K562 (cell line): ENCODE results near the gene LRRC27. TPM values are rescaled to one million over a fixed set of nuclear protein-coding genes. Genes with fewer than 3 reads are reported as not detected.
A peak's percentile ranks its signal among the peaks of the same experiment; 100 is the strongest.

Source experiments
- ATAC-seq: fragments of 200-7000 bp; cut with Tn5 transposase; 3 replicates; pipeline ENCODE4 v1.9.1; 2020; ENCODE audit warnings: moderate library complexity
- BruUV-seq: library from RNA; stranded (reverse); fragments of 400-500 nt; replicated peaks from 2 replicates; lab custom pipeline; 2021; lab: Mats Ljungman, UMichigan
- CTCF ChIA-PET: fragments of 300-600 bp; formaldehyde crosslinking; extraction: SDS; loops from one replicate; lab custom pipeline; 2021; ENCODE audit warnings: low intra/inter-chr PET ratio; lab: Yijun Ruan, JAX
- POLR2A ChIA-PET: fragments of 300-600, 350-650 bp; sonication (Branson Sonifier 250); formaldehyde crosslinking; extraction: SDS; loops from one replicate; lab custom pipeline; 2021; ENCODE audit warnings: antibody characterized with exemption, inconsistent platforms; lab: Yijun Ruan, JAX
- DNase-seq, 4 experiments: peaks; one replicate each; pipeline versions ENCODE4 v3.0.0 to v3.0.0-alpha.2; 2011 to 2018; ENCODE audit warnings: low spot score in 3 of 4, mixed read lengths in 3 of 4; ENCODE audit errors: extremely low read depth in 1 of 4
- FAIRE-seq: peaks from 2 replicates; lab custom pipeline; 2011; peaks lifted over from hg19 to GRCh38; lab: Jason Lieb, UNC
- H2AFZ ChIP-seq: 2 replicates; pipeline ENCODE4 v1.6.0; 2011; ENCODE audit warnings: low read depth, low read length, control low read depth, inconsistent platforms
- H3K27ac ChIP-seq: fragments of 200-600 bp; 3 replicates; pipeline ENCODE4 v1.8.0; 2011; ENCODE audit warnings: low read depth, mild to moderate bottlenecking, control low read depth, inconsistent platforms, low read length, moderate library complexity, mixed read lengths; ENCODE audit errors: extremely low read depth
- H3K27me3 ChIP-seq, 2 experiments: fragments of 300-600 bp in 1 of 2; 2 replicates in 1 of 2; 3 replicates in 1 of 2; pipeline versions ENCODE4 v1.6.0 to v1.8.0; 2011; ENCODE audit warnings: inconsistent platforms in 2 of 2, low read length in 2 of 2, mild to moderate bottlenecking in 1 of 2, mixed read lengths in 1 of 2, moderate library complexity in 1 of 2; ENCODE audit not compliant: control insufficient read depth in 2 of 2, insufficient read depth in 2 of 2
- H3K36me3 ChIP-seq: fragments of 300-600 bp; 3 replicates; pipeline ENCODE4 v1.8.0; 2011; ENCODE audit warnings: mild to moderate bottlenecking, low read length, inconsistent platforms; ENCODE audit not compliant: control insufficient read depth, insufficient read depth
- H3K4me1 ChIP-seq, 2 experiments: fragments of 200-600 bp in 1 of 2; replicated peaks in 1 of 2; 2 replicates in 1 of 2; 3 replicates in 1 of 2; pipeline versions ENCODE4 v1.5.1 to v1.8.0; 2011; ENCODE audit warnings: inconsistent platforms in 2 of 2, low read length in 2 of 2, mild to moderate bottlenecking in 1 of 2, mixed read lengths in 1 of 2, moderate library complexity in 1 of 2; ENCODE audit not compliant: control insufficient read depth in 2 of 2, insufficient read depth in 2 of 2
- H3K4me2 ChIP-seq: 2 replicates; pipeline ENCODE4 v1.6.1; 2011; ENCODE audit warnings: low read length, control low read depth, inconsistent platforms, mixed read lengths; ENCODE audit not compliant: insufficient read depth
- H3K4me3 ChIP-seq: fragments of 200-600 bp; sonication (generic), shearing (Covaris generic); 2 replicates; pipeline ENCODE4 v1.5.1; 2016; ENCODE audit warnings: control low read depth, inconsistent platforms
- H3K79me2 ChIP-seq: fragments of 200-600 bp; 3 replicates; pipeline ENCODE4 v1.8.0; 2011; ENCODE audit warnings: low read length, inconsistent platforms; ENCODE audit not compliant: control insufficient read depth, insufficient read depth
- H3K9ac ChIP-seq, 2 experiments: 2 replicates each; pipeline versions ENCODE4 v1.6.0 to v1.6.1; 2011; ENCODE audit warnings: low read depth in 2 of 2, low read length in 2 of 2, control low read depth in 1 of 2, inconsistent platforms in 1 of 2, mild to moderate bottlenecking in 1 of 2, mixed read lengths in 1 of 2; ENCODE audit not compliant: insufficient read depth in 1 of 2
- H3K9me1 ChIP-seq: one replicate; pipeline ENCODE4 v1.6.0; 2011; ENCODE audit warnings: inconsistent platforms, mild to moderate bottlenecking, low read length, moderate library complexity; ENCODE audit not compliant: control insufficient read depth, insufficient read depth
- H3K9me3 ChIP-seq: replicated peaks from 2 replicates; pipeline ENCODE4 v1.5.1; 2011; ENCODE audit warnings: low read depth, low read length, inconsistent platforms; ENCODE audit not compliant: control insufficient read depth, insufficient read depth
- H4K20me1 ChIP-seq: replicated peaks from 2 replicates; pipeline ENCODE4 v1.6.1; 2011; ENCODE audit warnings: low read length, inconsistent platforms, mixed read lengths; ENCODE audit not compliant: control insufficient read depth, insufficient read depth
- CEBPG ChIP-seq, 3 experiments: fragments of 200-800 bp in 1 of 3; sonication (Bioruptor generic) in 1 of 3; sonication (generic) in 1 of 3; formaldehyde crosslinking in 1 of 3; IDR thresholded peaks in 2 of 3; conservative IDR thresholded peaks in 1 of 3; 2 replicates each; pipeline versions ENCODE4 v1.6.1 to v1.8.0; 2016 to 2022; ENCODE audit warnings: missing compliant biosample characterization in 2 of 3, missing genetic modification characterization in 2 of 3, mild to moderate bottlenecking in 1 of 3, missing genetic modification reagents in 1 of 3
- HDAC3 ChIP-seq: fragments of 450-650 bp; IDR thresholded peaks from 2 replicates; pipeline ENCODE4 v1.6.1; 2018; ENCODE audit warnings: borderline replicate concordance, mild to moderate bottlenecking, moderate library complexity; ENCODE audit not compliant: partially characterized antibody
- VEZF1 ChIP-seq: fragments of 200-800 bp; sonication (Bioruptor generic); IDR thresholded peaks from 2 replicates; pipeline ENCODE4 v1.6.1; 2017; ENCODE audit warnings: missing genetic modification characterization, missing compliant biosample characterization
- WGBS: fragments of 100-300 bp; shearing (Covaris generic); methylation state at CpG from one replicate; pipeline ENCODE4 v1.1.6; 2016; ENCODE audit warnings: low coverage, mixed read lengths; ENCODE audit not compliant: insufficient coverage; ENCODE audit errors: missing lambda C conversion rate; 5-methylcytosine and 5-hydroxymethylcytosine counted together
- in situ Hi-C: fragments of 300-500 bp; cut with MboI; formaldehyde crosslinking; loops from 4 replicates; pipeline ENCODE4 v1.15.0; 2018; ENCODE audit warnings: inconsistent platforms, mixed read lengths
- intact Hi-C: fragments of 100-400 bp; cut with micrococcal nuclease; formaldehyde crosslinking; loops from 2 replicates; pipeline ENCODE4 v1.14.2; 2022
- polyA plus RNA-seq, 8 experiments: library from polyadenylated mRNA; depleted of rRNA in 4 of 8; stranded (reverse) in 5 of 8; unstranded in 3 of 8; fragments of >200 nt; fragmentation: Nextera tagmentation in 2 of 8; fragmentation: Illumina TruSeq in 1 of 8; extraction: Ambion mirVana in 2 of 8; extraction: Trizol in 1 of 8; gene quantifications; 2 replicates each; pipeline versions ENCODE4 v1.2.1 to v1.2.3, GENCODE V29; 2011 to 2014; ENCODE audit warnings: inconsistent platforms in 1 of 8, missing spikeins in 1 of 8
- total RNA-seq, 7 experiments: library from RNA; depleted of rRNA in 6 of 7; stranded (reverse); fragments of >200 nt in 6 of 7; fragmentation: Illumina TruSeq in 2 of 7; extraction: Trizol in 2 of 7; gene quantifications; 2 replicates each; pipeline versions ENCODE4 v1.2.1 to v1.2.3, GENCODE V29; 2011 to 2021; ENCODE audit warnings: low replicate concordance in 1 of 7

The LRRC27 gene
- total and polyA plus RNA-seq, 9 of the 15 experiments (the other 6 are each of a cell fraction or from before 2014, with no cell fraction given) = 0.10 to 2.7 (median 1.4) TPM

- ATAC-seq (peak; percentile 35), FAIRE-seq (no peak), DNase-seq (no peak)
- no TSS peak for BruUV-seq
- ChIA-PET CTCF (interaction anchor here (1.5 kb wide), 1 partner anchor 63 kb away, joined by 5 read pairs; no protein-coding TSS in a partner anchor), POLR2A (interaction anchor here (1.2 kb wide), 1 partner anchor 62 kb away, joined by 4 read pairs; no protein-coding TSS in a partner anchor)
- no peaks in the 10 kb centered on the region for H3K36me3 ChIP-seq
- H3K79me2 ChIP-seq = no peaks in the 10 kb centered on the region
- peaks cover 0 to 36% of the 10 kb centered on the region in 2 experiments; a peak in 2 of 5 replicates for H3K4me1 ChIP-seq
- 38% methylated on average over 10 of the region's 16 CpGs for WGBS
- H3K27me3 ChIP-seq = no peaks in the 10 kb centered on the region
- in situ Hi-C loops (loop anchor here (5.0 to 10.0 kb wide), 2 partner anchors 63 to 245 kb away; no protein-coding TSS in a partner anchor), intact Hi-C loops (loop anchor here (2.0 to 5.0 kb wide), 2 partner anchors 63 to 248 kb away; no protein-coding TSS in a partner anchor)
- no peak overlapping the region for H2AFZ ChIP-seq
- no peaks in the 10 kb centered on the region for H3K9me1 ChIP-seq
- no peak overlapping the region for H3K9ac ChIP-seq
- no peak overlapping the region for H3K4me3 ChIP-seq
- no peaks in the 10 kb centered on the region for H3K9me3 ChIP-seq
- H3K4me2 ChIP-seq = no peak overlapping the region
- H3K27ac ChIP-seq = no peak overlapping the region
- no peaks in the 10 kb centered on the region for H4K20me1 ChIP-seq
- no peak for TF ChIP-seq HDAC3
- 0 out of 2 replicates have a peak, but pooled peaks have one; percentile 21 for TF ChIP-seq VEZF1 (CRISPR knock-in tag)
- 0 out of 2 replicates have a peak, but pooled peaks have one; percentile 20 for TF ChIP-seq CEBPG (CRISPR knock-in tag; IDR thresholded peaks at IDR 0.05)
- no peak for TF ChIP-seq CEBPG (tag; conservative IDR thresholded peaks at IDR 0.05 in 1 of 2, IDR thresholded peaks at IDR 0.05 in 1 of 2)
Observed at GRCh38 chr10:132389433-132390169, 57.6 kb downstream of the LRRC27 start.
